AG09319 (cell line): ENCODE results near the gene DYRK4.

Experiments
- DNase-seq: peaks from one replicate; pipeline ENCODE4 v3.0.0-alpha.2; 2010; ENCODE audit warnings: low read depth; ENCODE audit errors: extremely low read depth
- CTCF ChIP-seq: IDR thresholded peaks from 2 replicates; pipeline ENCODE4 v1.5.1; 2011; ENCODE audit warnings: low read depth, mild to moderate bottlenecking, inconsistent platforms, low read length, moderate library complexity

The DYRK4 gene

GRCh38 chr12:4621511-4621910 lies 59.5 kb downstream of the DYRK4 start:
- no peak for DNase-seq
- no peak for TF ChIP-seq CTCF

GRCh38 chr12:4626543-4626942 lies 64.5 kb downstream of the DYRK4 start:
- no peak for DNase-seq
- TF ChIP-seq CTCF = no peak

- DNase-seq = no peak
- no peak for TF ChIP-seq CTCF
These were observed 66.4 kb downstream of the DYRK4 start for GRCh38 chr12:4628406-4628805.

GRCh38 chr12:4630262-4630661 lies 68.3 kb downstream of the DYRK4 start:
- no peak for TF ChIP-seq CTCF
- DNase-seq = no peak

- no peak for TF ChIP-seq CTCF
- no peak for DNase-seq
These were observed 81.7 kb downstream of the DYRK4 start for GRCh38 chr12:4643747-4644146.

GRCh38 chr12:4645023-4645422 lies 83.0 kb downstream of the DYRK4 start:
- no peak for DNase-seq
- no peak for TF ChIP-seq CTCF

- TF ChIP-seq CTCF = no peak
- DNase-seq = no peak
These were observed 86.1 kb downstream of the DYRK4 start for GRCh38 chr12:4648104-4648500.
